WI38 (cell line): ENCODE results near the gene MYNN.

Experiments
- H3K4me3 ChIP-seq: 2 replicates; pipeline ENCODE4 v1.5.1; 2011; ENCODE audit warnings: low read depth, mild to moderate bottlenecking, control low read depth, low read length
- CTCF ChIP-seq: IDR thresholded peaks from 2 replicates; pipeline ENCODE4 v1.5.1; 2012; ENCODE audit warnings: low read depth, mild to moderate bottlenecking, control low read depth, low read length

MYNN gene

GRCh38 chr3:169751875-169752274 is 21.3 kb upstream of the MYNN start:
- no peak for TF ChIP-seq CTCF
- H3K4me3 ChIP-seq, result no peak overlapping the region

GRCh38 chr3:169754711-169755110 is 18.5 kb upstream of the MYNN start:
- TF ChIP-seq CTCF, result no peak
- H3K4me3 ChIP-seq, result no peak overlapping the region

GRCh38 chr3:169755488-169755887 is 17.7 kb upstream of the MYNN start:
- H3K4me3 ChIP-seq, result no peak overlapping the region
- no peak for TF ChIP-seq CTCF

- no peak for TF ChIP-seq CTCF
- H3K4me3 ChIP-seq, result no peak overlapping the region
Observed at GRCh38 chr3:169758359-169758994, 14.7 kb upstream of the MYNN start.

- H3K4me3 ChIP-seq, result no peak overlapping the region
- no peak for TF ChIP-seq CTCF
Observed at GRCh38 chr3:169759256-169759655, 13.9 kb upstream of the MYNN start.

GRCh38 chr3:169760479-169760878 is 12.7 kb upstream of the MYNN start:
- TF ChIP-seq CTCF, result no peak

GRCh38 chr3:169764312-169764881 is 8.8 kb upstream of the MYNN start:
- peak overlapping the region; percentile 63 for H3K4me3 ChIP-seq
- no peak for TF ChIP-seq CTCF

More at GRCh38 chr3:169760479-169760878, 12.7 kb upstream of the MYNN start:
- H3K4me3 ChIP-seq, result no peak overlapping the region
